ENCODE data around the gene PAPSS1.

PAPSS1 gene

DNA sequence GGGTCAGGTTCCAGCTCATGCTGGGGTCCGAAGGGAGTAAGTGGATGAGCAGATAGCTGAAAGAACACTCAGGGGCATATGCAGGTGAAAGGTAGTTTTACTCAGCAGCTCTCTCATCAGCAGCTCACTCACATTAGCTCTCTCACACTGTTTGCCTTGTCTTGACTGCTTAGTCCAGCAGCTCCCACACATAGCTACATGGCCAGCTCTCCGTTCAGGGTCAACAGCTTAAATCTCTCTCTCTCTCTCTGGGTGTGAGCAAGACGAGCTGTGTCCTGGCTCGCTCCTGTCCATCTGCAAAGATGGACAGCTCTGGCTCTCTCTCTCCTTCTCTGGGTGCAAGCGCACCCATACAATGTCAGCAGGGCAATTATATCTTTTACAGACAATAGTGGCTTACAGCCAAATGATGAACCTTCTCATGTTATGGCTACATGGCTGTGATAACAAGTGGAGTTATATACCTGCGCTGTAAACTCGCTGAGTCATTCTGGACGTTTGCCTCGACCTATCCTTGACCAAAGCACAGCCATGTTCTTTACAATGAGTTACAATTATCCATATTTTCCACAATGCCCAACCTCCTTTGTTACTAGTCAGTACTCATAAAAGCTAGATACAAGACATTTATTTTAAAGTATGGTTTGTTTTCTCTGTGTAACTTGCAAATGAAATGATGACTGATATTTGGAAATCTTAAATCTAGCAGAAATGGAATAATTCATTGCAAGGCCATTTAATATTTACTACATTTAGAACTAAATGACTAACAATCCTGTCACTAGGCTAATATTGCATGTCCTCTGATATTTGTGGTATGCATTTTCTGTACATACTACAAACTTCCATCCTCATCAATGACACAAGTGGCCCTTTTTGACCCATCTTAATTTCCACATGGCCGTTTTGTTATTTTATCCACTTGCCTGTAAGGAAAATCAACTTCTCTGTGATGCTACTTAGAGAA is 9.3 kb downstream of the PAPSS1 start:
- no peaks in the 10 kb centered on the region for H3K27me3 ChIP-seq (ENCODE audit: insufficient read depth, low read length, poor library complexity, severe bottlenecking)
- H3K4me1 ChIP-seq (ENCODE audit: insufficient read depth, low read length, poor library complexity, severe bottlenecking) = peaks cover 30% of the 10 kb centered on the region
- no peaks in the 10 kb centered on the region for H3F3A ChIP-seq (ENCODE audit: low read depth)
- peaks cover 15% of the 10 kb centered on the region for H3K9me3 ChIP-seq (ENCODE audit: insufficient read depth, low read depth, low read length)
- peaks cover 6% of the 10 kb centered on the region for H4K20me1 ChIP-seq (ENCODE audit: insufficient read depth, low read length, poor library complexity, severe bottlenecking)
- H3K9ac ChIP-seq (ENCODE audit: low read depth, low read length, poor library complexity, severe bottlenecking) = no peak overlapping the region
- H3K36me3 ChIP-seq (ENCODE audit: insufficient read depth, low read length) = no peaks in the 10 kb centered on the region
- no peak overlapping the region for H3K4me2 ChIP-seq (ENCODE audit: low read depth, low read length, poor library complexity, severe bottlenecking)
- H3K9me2 ChIP-seq (replicated peaks; ENCODE audit: low read depth, low read length) = no peaks in the 10 kb centered on the region
- H3K79me2 ChIP-seq (ENCODE audit: insufficient read depth, low read length) = peaks cover 58% of the 10 kb centered on the region
- H2AFZ ChIP-seq (ENCODE audit: low read length) = no peak overlapping the region
- no peak overlapping the region for H3K4me3 ChIP-seq (ENCODE audit: low read length, poor library complexity, severe bottlenecking)
- TF ChIP-seq EZH2phosphoT487 (IDR thresholded peaks at IDR 0.05; ENCODE audit: borderline replicate concordance) = no peak
- TF ChIP-seq, protein P1, sequence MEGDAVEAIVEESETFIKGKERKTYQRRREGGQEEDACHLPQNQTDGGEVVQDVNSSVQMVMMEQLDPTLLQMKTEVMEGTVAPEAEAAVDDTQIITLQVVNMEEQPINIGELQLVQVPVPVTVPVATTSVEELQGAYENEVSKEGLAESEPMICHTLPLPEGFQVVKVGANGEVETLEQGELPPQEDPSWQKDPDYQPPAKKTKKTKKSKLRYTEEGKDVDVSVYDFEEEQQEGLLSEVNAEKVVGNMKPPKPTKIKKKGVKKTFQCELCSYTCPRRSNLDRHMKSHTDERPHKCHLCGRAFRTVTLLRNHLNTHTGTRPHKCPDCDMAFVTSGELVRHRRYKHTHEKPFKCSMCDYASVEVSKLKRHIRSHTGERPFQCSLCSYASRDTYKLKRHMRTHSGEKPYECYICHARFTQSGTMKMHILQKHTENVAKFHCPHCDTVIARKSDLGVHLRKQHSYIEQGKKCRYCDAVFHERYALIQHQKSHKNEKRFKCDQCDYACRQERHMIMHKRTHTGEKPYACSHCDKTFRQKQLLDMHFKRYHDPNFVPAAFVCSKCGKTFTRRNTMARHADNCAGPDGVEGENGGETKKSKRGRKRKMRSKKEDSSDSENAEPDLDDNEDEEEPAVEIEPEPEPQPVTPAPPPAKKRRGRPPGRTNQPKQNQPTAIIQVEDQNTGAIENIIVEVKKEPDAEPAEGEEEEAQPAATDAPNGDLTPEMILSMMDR (conservative IDR thresholded peaks at IDR 0.05; ENCODE audit: low read length) = no peak

DNA sequence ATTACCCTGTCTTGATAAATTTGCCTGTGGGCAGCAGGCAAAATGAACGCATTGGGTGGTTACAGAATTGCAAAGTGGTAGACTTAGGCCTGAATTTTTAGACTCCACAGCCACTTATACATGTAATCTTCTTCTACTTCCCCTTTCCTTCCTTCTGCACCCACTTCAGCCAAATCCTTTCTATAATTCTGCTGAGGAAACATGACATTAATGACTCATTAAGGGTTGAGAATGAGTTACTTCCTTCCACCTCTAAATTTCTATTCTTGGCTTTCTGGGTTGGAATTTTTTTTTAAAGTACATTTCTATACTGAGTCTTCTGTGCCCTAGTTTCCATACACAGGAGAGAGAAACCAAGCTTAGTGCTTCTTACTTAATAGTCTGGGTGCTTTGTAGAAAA is 10.1 kb downstream of the PAPSS1 start:
- Histone ChIP-seq H3K4me3 (ENCODE audit: low read length, poor library complexity, severe bottlenecking) (no peak overlapping the region), H3K9me3 (ENCODE audit: insufficient read depth, low read depth, low read length) (peaks cover 23% of the 10 kb centered on the region), H3K79me2 (ENCODE audit: insufficient read depth, low read length) (peaks cover 54% of the 10 kb centered on the region), H3K9ac (ENCODE audit: low read depth, low read length, poor library complexity, severe bottlenecking) (no peak overlapping the region), H3K27me3 (ENCODE audit: insufficient read depth, low read length, poor library complexity, severe bottlenecking) (no peaks in the 10 kb centered on the region), H3F3A (ENCODE audit: low read depth) (no peaks in the 10 kb centered on the region), H3K4me2 (ENCODE audit: low read depth, low read length, poor library complexity, severe bottlenecking) (no peak overlapping the region), H4K20me1 (ENCODE audit: insufficient read depth, low read length, poor library complexity, severe bottlenecking) (peaks cover 6% of the 10 kb centered on the region), H2AFZ (ENCODE audit: low read length) (no peak overlapping the region), H3K9me2 (replicated peaks; ENCODE audit: low read depth, low read length) (no peaks in the 10 kb centered on the region), H3K4me1 (ENCODE audit: insufficient read depth, low read length, poor library complexity, severe bottlenecking) (peaks cover 24% of the 10 kb centered on the region), H3K36me3 (ENCODE audit: insufficient read depth, low read length) (no peaks in the 10 kb centered on the region)
- no peak for TF ChIP-seq EZH2phosphoT487 (IDR thresholded peaks at IDR 0.05; ENCODE audit: borderline replicate concordance)
- TF ChIP-seq, protein P1 (conservative IDR thresholded peaks at IDR 0.05; ENCODE audit: low read length) = no peak

DNA sequence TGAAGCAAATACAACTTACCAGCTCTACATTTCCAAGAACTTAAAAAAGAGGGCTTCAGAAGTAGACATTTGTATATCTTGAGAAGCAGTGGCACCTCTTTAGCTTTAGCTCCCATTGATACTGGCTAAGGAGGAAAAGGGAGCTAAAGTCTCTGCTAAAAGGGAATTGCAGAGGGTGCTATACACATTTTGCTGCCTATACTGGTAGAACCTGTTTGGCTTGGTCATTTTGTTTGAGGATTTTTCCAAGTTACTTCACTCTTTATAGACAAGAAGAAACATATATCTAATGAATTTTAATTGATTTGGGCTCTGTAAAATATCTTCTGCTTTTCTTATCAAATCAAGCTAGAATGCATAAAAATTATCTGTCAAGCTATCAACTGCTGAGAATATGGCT is 11.8 kb downstream of the PAPSS1 start:
- no peaks in the 10 kb centered on the region for H3K27me3 ChIP-seq (ENCODE audit: insufficient read depth, low read length, poor library complexity, severe bottlenecking)
- H3K4me3 ChIP-seq (ENCODE audit: low read length, poor library complexity, severe bottlenecking) = no peak overlapping the region
- H3K4me1 ChIP-seq (ENCODE audit: insufficient read depth, low read length, poor library complexity, severe bottlenecking) = peaks cover 20% of the 10 kb centered on the region
- H3K9me2 ChIP-seq (replicated peaks; ENCODE audit: low read depth, low read length) = no peaks in the 10 kb centered on the region
- H3K36me3 ChIP-seq (ENCODE audit: insufficient read depth, low read length) = no peaks in the 10 kb centered on the region
- no peak overlapping the region for H3K4me2 ChIP-seq (ENCODE audit: low read depth, low read length, poor library complexity, severe bottlenecking)
- H2AFZ ChIP-seq (ENCODE audit: low read length) = no peak overlapping the region
- peaks cover 6% of the 10 kb centered on the region for H4K20me1 ChIP-seq (ENCODE audit: insufficient read depth, low read length, poor library complexity, severe bottlenecking)
- H3K9ac ChIP-seq (ENCODE audit: low read depth, low read length, poor library complexity, severe bottlenecking) = no peak overlapping the region
- H3K9me3 ChIP-seq (ENCODE audit: insufficient read depth, low read depth, low read length) = peaks cover 33% of the 10 kb centered on the region
- no peaks in the 10 kb centered on the region for H3F3A ChIP-seq (ENCODE audit: low read depth)
- H3K79me2 ChIP-seq (ENCODE audit: insufficient read depth, low read length) = peaks cover 40% of the 10 kb centered on the region
- no peak for TF ChIP-seq EZH2phosphoT487 (IDR thresholded peaks at IDR 0.05; ENCODE audit: borderline replicate concordance)
- TF ChIP-seq, protein P1 (conservative IDR thresholded peaks at IDR 0.05; ENCODE audit: low read length) = no peak

Measured in Loucy (cell line).